Muscle layer of colon (tissue), 2 donors: Measurements from ENCODE around the gene CNTNAP2.

Source experiments
- H3K27ac ChIP-seq: one replicate; pipeline ENCODE4 v1.7.0; 2013; ENCODE audit warnings: low read depth, mild to moderate bottlenecking, low read length, moderate library complexity
- H3K27me3 ChIP-seq, 2 donors: one replicate each; pipeline ENCODE4 v1.7.0; 2013; ENCODE audit warnings: low read length in 2 of 2, mild to moderate bottlenecking in 2 of 2; ENCODE audit not compliant: insufficient read depth in 2 of 2, control insufficient read depth in 1 of 2
- H3K36me3 ChIP-seq: one replicate; pipeline ENCODE4 v1.7.0; 2013; ENCODE audit warnings: mild to moderate bottlenecking, low read length; ENCODE audit not compliant: insufficient read depth
- H3K4me1 ChIP-seq: one replicate; pipeline ENCODE4 v1.7.0; 2013; ENCODE audit warnings: mild to moderate bottlenecking, low read length; ENCODE audit not compliant: insufficient read depth
- H3K4me3 ChIP-seq, 2 donors: one replicate each; pipeline ENCODE4 v1.7.0; 2013; ENCODE audit warnings: low read length in 2 of 2, low read depth in 1 of 2, mild to moderate bottlenecking in 1 of 2, moderate library complexity in 1 of 2
- H3K9ac ChIP-seq: one replicate; pipeline ENCODE4 v1.7.0; 2013; ENCODE audit warnings: low read length
- H3K9me3 ChIP-seq: one replicate; pipeline ENCODE4 v1.7.0; 2013; ENCODE audit warnings: mild to moderate bottlenecking, low read length
- donor health status: abdominal sarcoma.
- donor health status: Adenocarcinoma of cecum.

The CNTNAP2 gene

DNA sequence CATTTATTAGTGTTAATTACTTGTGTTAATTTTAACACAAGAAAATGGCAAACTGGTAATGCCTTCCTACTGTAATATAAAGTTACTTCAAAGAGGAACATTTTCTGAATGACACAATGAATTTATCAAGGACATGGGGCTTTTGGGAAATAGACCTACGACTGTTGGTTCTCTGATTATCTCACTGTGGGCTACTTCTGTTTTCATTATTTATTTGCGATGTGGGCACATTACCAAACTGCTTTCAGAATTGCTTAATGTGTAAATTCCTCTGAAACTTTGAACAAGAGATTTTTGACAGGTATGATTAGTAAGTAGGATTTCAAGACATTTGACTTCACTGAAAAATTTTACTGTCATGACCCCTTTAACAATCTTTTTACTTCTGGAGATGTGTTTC lies 535.6 kb downstream of the CNTNAP2 start:
- H3K9ac ChIP-seq, result no peak overlapping the region
- H3K27ac ChIP-seq, result no peak overlapping the region
- no peaks in the 10 kb centered on the region for H3K9me3 ChIP-seq
- no peaks in the 10 kb centered on the region for H3K27me3 ChIP-seq
- H3K4me1 ChIP-seq, result no peaks in the 10 kb centered on the region
- H3K4me3 ChIP-seq, result no peak overlapping the region
- H3K36me3 ChIP-seq, result no peaks in the 10 kb centered on the region

DNA sequence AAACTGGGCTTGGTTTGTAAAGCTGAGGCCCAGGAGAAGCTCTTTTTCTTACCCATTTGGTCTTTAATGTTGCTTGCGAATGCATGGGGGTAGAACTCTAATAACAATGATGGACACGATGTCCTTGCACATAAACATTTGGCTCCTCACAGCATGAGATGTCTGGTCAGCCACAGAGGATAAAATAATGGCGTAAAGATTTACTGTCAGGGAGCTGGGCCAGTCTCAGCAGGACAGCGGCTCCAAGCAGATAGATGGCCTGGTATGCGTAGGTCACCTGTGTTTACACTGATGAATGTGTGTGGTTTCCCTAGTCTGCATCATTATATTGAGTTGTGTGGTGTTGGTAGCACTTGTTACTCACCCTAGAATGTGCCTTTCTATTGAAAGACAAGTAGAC lies 537.4 kb downstream of the CNTNAP2 start:
- Histone ChIP-seq H3K27me3 (no peaks in the 10 kb centered on the region), H3K27ac (no peak overlapping the region), H3K4me1 (no peaks in the 10 kb centered on the region), H3K36me3 (no peaks in the 10 kb centered on the region), H3K9me3 (no peaks in the 10 kb centered on the region), H3K4me3 (no peak overlapping the region), H3K9ac (no peak overlapping the region)

DNA sequence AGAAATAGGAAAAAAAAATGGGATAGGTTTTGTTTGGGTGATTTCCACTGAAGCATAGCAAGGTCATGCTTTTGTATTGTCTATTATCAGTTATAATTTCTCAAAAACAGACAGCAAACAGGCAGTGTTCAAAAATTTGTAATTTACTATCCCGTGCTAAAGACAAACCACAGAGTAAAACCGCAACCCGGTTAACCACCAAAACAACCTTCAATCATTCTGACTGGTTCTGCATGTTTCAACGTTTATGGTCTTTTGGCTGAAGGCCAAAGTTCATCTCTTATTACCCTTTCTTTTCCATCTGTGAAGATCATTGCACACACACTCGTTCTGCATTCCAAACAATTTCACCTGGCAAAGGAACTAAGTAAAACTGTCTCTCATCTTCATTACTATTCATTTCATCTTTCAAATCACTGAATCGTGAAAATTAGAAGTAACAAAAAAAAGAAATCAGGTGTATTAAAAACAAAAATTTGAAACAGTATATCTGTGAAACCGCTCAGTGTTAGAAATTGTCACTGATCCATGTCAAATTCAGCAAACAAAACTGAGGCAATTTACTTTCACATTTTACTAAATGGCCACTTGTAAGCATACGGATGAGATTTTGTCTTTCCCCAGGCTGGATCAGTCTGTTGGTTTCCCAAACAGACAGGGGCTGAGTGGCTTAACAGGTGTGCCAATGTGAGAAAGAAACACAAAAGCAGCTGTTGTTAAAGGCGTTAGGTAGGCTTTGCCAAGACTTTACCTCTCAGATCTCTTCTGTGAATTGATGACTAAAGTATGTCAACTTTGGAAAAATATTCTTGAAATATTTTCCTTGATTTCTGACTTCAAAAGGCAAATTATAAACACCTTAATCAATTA lies 539.6 kb downstream of the CNTNAP2 start:
- Histone ChIP-seq H3K4me3 (no peak overlapping the region), H3K4me1 (no peaks in the 10 kb centered on the region), H3K36me3 (no peaks in the 10 kb centered on the region), H3K9ac (no peak overlapping the region), H3K9me3 (no peaks in the 10 kb centered on the region), H3K27ac (no peak overlapping the region), H3K27me3 (no peaks in the 10 kb centered on the region)

DNA sequence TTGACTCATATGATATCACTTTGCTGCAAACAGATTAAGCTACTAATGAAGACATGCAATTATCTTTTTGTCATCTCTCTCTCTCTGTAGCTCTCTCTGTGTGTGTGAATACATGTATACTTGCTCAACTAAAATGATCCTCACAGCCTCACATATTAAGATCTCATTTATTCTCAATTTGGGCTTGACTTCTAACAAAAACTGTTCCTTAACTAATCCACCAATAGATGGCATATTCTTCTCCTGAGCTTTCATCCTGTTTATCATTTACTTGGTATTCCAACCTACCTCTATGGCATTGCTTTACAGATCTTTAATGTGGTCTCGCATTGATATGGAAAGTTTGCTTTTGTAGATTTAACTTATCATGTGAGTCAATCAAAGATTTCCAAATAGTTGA lies 540.4 kb downstream of the CNTNAP2 start:
- Histone ChIP-seq H3K27ac (no peak overlapping the region), H3K4me3 (no peak overlapping the region), H3K9me3 (no peaks in the 10 kb centered on the region), H3K27me3 (no peaks in the 10 kb centered on the region), H3K36me3 (no peaks in the 10 kb centered on the region), H3K4me1 (no peaks in the 10 kb centered on the region), H3K9ac (no peak overlapping the region)

DNA sequence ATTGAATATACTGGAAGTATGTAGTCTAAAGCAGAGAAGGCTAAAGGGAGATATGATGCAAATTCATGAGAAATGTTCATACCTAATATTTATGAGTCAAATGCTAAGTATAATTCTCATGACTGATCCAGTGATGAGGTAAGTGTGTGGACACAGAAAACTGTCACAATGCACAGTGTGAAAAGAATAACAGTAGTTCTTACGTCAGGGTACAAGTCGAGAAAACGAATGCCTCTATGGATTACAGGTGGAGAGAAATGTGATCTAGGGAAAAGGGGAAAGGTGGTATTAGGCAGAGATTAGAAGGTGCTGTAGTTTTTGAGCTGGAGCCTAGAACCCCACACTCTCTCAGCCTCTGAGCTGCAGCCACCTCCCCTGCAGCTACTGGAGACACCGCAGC lies 542.0 kb downstream of the CNTNAP2 start:
- Histone ChIP-seq H3K36me3 (no peaks in the 10 kb centered on the region), H3K4me1 (no peaks in the 10 kb centered on the region), H3K27ac (no peak overlapping the region), H3K9ac (no peak overlapping the region), H3K9me3 (no peaks in the 10 kb centered on the region), H3K27me3 (no peaks in the 10 kb centered on the region), H3K4me3 (no peak overlapping the region)

DNA sequence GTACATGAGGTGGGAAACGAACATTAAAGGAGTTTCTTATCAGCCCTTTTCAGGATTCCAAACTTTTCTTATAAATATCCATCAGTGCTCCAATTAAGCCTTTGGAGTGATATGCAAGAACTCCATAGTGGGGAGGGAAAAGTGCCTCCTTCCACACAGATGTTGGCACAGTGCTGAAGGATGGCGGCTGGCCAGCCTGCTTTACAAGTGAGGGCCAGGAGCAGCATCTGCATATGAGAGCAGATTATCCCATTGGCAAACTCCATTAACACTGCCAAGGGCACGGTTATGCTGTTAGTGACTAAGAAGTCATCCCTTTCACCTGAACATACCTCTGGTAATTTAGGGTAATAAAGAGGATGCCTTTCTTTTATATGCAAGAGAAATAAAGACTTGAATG lies 543.1 kb downstream of the CNTNAP2 start:
- H3K27ac ChIP-seq, result no peak overlapping the region
- H3K36me3 ChIP-seq, result no peaks in the 10 kb centered on the region
- no peaks in the 10 kb centered on the region for H3K27me3 ChIP-seq
- H3K9ac ChIP-seq, result no peak overlapping the region
- H3K9me3 ChIP-seq, result no peaks in the 10 kb centered on the region
- H3K4me3 ChIP-seq, result no peak overlapping the region
- H3K4me1 ChIP-seq, result no peaks in the 10 kb centered on the region

DNA sequence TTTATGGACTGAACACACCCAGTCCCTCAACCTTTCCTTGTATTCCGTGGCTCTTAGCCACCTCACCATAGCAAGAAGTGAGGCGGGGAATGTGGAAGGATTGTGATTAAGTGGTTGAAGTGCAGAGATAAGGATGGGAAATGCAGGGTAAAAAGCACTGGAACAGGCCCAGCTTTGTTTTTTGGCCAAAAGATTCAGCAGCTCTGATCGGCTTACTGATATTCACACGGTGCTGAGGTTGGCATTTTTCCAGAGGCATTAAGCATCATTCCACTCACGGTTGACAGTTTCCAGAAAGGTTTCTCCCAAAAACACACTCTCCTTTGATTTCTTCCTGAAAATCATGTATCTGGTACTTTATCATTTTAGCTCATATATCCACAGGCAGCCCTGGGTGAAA lies 544.2 kb downstream of the CNTNAP2 start:
- H3K4me1 ChIP-seq, result no peaks in the 10 kb centered on the region
- no peaks in the 10 kb centered on the region for H3K9me3 ChIP-seq
- H3K36me3 ChIP-seq, result no peaks in the 10 kb centered on the region
- no peak overlapping the region for H3K9ac ChIP-seq
- no peak overlapping the region for H3K27ac ChIP-seq
- H3K27me3 ChIP-seq, result no peaks in the 10 kb centered on the region
- no peak overlapping the region for H3K4me3 ChIP-seq

DNA sequence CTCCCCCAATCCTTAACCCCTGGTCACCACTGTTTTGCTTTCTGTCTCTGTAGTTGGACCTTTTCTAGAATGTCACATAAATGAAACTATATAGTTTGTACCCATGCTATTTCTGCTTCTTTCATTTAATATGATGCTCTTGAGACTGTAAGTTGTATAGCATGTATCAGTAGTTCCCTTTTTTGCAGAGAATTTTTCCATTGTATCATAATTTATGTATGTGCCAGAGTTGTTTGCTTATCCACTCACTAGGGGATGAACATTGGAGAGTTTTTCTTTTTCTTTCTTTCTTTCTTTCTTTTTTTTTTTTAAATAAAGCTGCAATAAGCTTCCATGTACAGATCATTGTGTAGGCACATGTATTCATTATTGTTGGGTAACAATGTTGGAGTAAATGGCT lies 544.8 kb downstream of the CNTNAP2 start:
- H3K36me3 ChIP-seq, result no peaks in the 10 kb centered on the region
- no peaks in the 10 kb centered on the region for H3K27me3 ChIP-seq
- H3K4me3 ChIP-seq, result no peak overlapping the region
- H3K4me1 ChIP-seq, result no peaks in the 10 kb centered on the region
- no peak overlapping the region for H3K27ac ChIP-seq
- no peaks in the 10 kb centered on the region for H3K9me3 ChIP-seq
- no peak overlapping the region for H3K9ac ChIP-seq

DNA sequence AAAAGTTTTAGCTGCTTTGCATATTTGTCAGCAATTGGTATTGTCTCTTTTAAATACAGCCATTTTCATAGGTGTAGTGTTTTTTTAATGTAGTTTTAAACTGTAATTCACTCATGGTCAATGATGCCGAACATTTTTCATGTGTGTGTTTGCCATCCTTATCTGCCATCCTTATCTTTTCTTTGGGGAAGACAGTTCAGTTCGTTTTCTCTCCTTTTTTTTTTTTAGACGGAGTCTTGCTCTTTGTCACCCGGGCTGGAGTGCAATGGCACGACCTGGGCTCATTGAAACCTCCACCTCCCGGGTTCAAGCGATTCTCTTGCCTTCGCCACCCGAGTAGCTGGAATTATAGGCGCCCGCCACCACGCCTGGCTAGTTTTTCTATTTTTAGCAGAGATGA lies 545.3 kb downstream of the CNTNAP2 start:
- Histone ChIP-seq H3K27ac (no peak overlapping the region), H3K36me3 (no peaks in the 10 kb centered on the region), H3K9me3 (no peaks in the 10 kb centered on the region), H3K9ac (no peak overlapping the region), H3K4me1 (no peaks in the 10 kb centered on the region), H3K4me3 (no peak overlapping the region), H3K27me3 (no peaks in the 10 kb centered on the region)

DNA sequence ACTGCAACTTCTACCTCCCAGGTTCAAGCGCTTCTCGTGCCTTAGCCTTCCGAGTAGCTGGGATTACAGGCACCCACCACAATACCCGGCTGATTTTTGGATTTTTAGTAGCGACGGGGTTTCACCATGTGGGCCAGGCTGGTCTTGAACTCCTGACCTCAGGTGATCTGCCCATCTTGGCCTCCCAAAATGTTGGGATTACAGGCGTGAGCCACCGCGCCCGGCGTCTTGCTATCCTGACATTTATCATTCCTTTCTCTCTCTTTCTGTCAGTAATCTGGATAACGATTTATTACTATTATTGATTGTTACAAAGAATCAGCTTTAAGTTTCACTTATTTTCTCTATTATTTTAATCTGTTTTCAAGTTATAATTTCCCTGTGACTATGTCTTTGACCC lies 548.4 kb downstream of the CNTNAP2 start:
- Histone ChIP-seq H3K9ac (no peak overlapping the region), H3K27me3 (no peaks in the 10 kb centered on the region), H3K9me3 (no peaks in the 10 kb centered on the region), H3K36me3 (no peaks in the 10 kb centered on the region), H3K4me3 (no peak overlapping the region), H3K4me1 (no peaks in the 10 kb centered on the region), H3K27ac (no peak overlapping the region)

DNA sequence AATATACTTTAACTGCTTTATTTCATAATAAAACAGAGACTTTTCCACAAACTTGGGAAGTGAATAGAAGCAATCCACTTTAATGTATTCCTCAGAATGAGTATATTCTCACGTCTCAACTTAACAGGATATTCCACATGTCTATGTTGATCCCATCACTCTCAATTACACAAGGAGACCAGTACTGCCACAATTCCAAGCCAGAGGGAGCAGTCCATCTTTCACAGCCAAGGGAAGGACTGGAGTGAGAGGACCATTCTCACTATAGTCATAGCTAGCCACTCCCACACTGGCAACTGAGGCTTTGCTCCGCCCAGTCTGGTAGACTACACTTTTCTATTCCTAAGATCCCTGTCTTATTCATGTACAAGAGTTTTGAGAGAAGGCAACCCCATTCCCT lies 553.9 kb downstream of the CNTNAP2 start:
- H3K27me3 ChIP-seq, result no peaks in the 10 kb centered on the region
- no peaks in the 10 kb centered on the region for H3K36me3 ChIP-seq
- no peak overlapping the region for H3K27ac ChIP-seq
- H3K4me1 ChIP-seq, result no peaks in the 10 kb centered on the region
- H3K4me3 ChIP-seq, result no peak overlapping the region
- H3K9me3 ChIP-seq, result no peaks in the 10 kb centered on the region
- no peak overlapping the region for H3K9ac ChIP-seq

DNA sequence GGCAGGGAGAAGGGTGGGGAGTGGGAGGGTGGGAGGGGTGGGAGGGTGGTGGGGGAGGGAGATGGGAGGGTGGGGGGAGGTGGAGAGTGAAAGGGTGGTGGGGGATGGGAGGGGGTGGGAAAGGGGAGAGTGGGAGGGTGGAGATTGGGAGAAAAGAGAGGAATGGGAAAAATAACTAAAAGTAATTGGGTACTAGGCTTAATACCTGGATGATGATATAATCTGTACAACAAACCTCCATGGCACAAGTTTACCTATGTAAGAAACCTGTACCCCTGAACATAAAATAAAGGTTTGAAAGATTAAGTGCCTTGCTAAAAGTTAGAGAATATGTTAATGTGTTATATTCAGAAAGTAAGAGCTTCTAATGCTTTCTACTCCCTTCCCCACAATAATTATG lies 564.9 kb downstream of the CNTNAP2 start:
- no peaks in the 10 kb centered on the region for H3K27me3 ChIP-seq
- H3K9me3 ChIP-seq, result no peaks in the 10 kb centered on the region
- no peaks in the 10 kb centered on the region for H3K4me1 ChIP-seq
- H3K4me3 ChIP-seq, result no peak overlapping the region
- no peak overlapping the region for H3K9ac ChIP-seq
- H3K27ac ChIP-seq, result no peak overlapping the region
- no peaks in the 10 kb centered on the region for H3K36me3 ChIP-seq
